Osteocyte (in vitro differentiated cells): ENCODE measurements around the gene PSMC1. TPM values are rescaled to one million over a fixed set of nuclear protein-coding genes. Genes with fewer than 3 reads are reported as not detected.

Source experiments
- DNase-seq: peaks from one replicate; pipeline ENCODE4 v3.0.0; 2021; ENCODE audit warnings: mixed read lengths; ENCODE audit not compliant: unreplicated experiment; ENCODE audit errors: extremely low spot score
- H3K27ac Mint-ChIP-seq: one replicate; pipeline ENCODE4 v1.8.0; 2021; ENCODE audit warnings: mild to moderate bottlenecking, mixed read lengths; ENCODE audit not compliant: unreplicated experiment
- H3K27me3 Mint-ChIP-seq: one replicate; pipeline ENCODE4 v1.8.0; 2021; ENCODE audit warnings: mixed read lengths; ENCODE audit not compliant: unreplicated experiment
- H3K36me3 Mint-ChIP-seq: one replicate; pipeline ENCODE4 v1.8.0; 2021; ENCODE audit warnings: mixed read lengths; ENCODE audit not compliant: unreplicated experiment
- H3K4me1 Mint-ChIP-seq: one replicate; pipeline ENCODE4 v1.8.0; 2021; ENCODE audit warnings: mixed read lengths; ENCODE audit not compliant: unreplicated experiment
- H3K4me3 Mint-ChIP-seq: one replicate; pipeline ENCODE4 v1.8.0; 2021; ENCODE audit warnings: mild to moderate bottlenecking, moderate library complexity, mixed read lengths; ENCODE audit not compliant: unreplicated experiment
- H3K9me3 Mint-ChIP-seq: one replicate; pipeline ENCODE4 v1.8.0; 2021; ENCODE audit warnings: mixed read lengths; ENCODE audit not compliant: unreplicated experiment
- CTCF ChIP-seq: fragments of 200-600 bp; sonication (generic); IDR thresholded peaks from 2 replicates; pipeline ENCODE4 v1.5.0; 2021; ENCODE audit warnings: antibody characterized with exemption, mild to moderate bottlenecking, moderate library complexity
- total RNA-seq: library from RNA; stranded (reverse); gene quantifications from 2 replicates; pipeline ENCODE4 v1.2.1, GENCODE V29; 2021

The PSMC1 gene
- total RNA-seq, 1 donor from 2014 or later: 104 TPM

DNA sequence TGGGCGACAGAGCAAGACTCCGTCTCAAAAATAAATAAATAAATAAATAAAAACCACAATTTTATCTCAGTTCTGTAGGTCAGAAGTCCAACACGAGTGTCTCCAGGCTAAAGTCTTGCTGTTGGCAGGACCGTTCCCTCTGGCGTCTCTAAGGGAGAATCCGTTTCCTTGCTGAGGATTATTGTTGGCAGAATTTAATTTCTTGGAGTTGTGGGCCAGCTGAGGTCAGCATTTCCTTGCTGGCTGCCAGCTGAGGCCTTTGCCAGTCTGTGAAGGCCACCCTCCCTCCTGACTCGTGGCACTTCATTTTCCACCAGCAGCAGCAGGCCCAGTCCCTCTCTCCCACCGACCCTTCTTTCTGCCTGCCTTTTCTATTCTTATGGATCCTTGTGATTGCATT lies 17.2 kb downstream of the PSMC1 start:
- no peak for DNase-seq
- H3K27ac Mint-ChIP-seq: peak overlapping the region; percentile 27
- H3K9me3 Mint-ChIP-seq: no peaks in the 10 kb centered on the region
- H3K36me3 Mint-ChIP-seq: peaks cover 44% of the 10 kb centered on the region
- H3K27me3 Mint-ChIP-seq: no peaks in the 10 kb centered on the region
- no peak overlapping the region for H3K4me3 Mint-ChIP-seq
- peaks cover 19% of the 10 kb centered on the region for H3K4me1 Mint-ChIP-seq
- TF ChIP-seq CTCF: no peak

DNA sequence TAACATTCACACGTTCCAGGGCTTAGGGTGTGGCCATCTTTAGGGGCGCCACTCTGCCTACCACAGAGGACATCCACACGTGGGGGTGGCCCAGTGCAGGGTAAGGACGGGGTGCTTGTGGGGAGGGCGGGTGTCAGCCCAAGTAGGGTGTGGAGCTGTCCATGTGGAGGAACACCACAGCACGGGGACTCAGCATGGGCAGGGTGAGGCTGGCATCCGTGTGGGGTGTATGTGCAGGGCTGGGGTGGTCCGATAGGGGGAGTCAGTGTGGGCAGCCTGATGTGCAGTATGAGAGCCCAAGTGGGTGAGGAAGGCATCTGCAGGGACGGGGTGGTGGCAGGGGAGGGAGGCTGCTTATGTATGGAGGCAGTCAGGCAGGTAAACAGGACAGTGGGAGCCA lies 17.7 kb downstream of the PSMC1 start:
- TF ChIP-seq CTCF: no peak
- peaks cover 19% of the 10 kb centered on the region for H3K4me1 Mint-ChIP-seq
- H3K27me3 Mint-ChIP-seq: no peaks in the 10 kb centered on the region
- H3K9me3 Mint-ChIP-seq: no peaks in the 10 kb centered on the region
- peak overlapping the region; percentile 27 for H3K27ac Mint-ChIP-seq
- H3K36me3 Mint-ChIP-seq: peaks cover 40% of the 10 kb centered on the region
- DNase-seq: no peak
- H3K4me3 Mint-ChIP-seq: no peak overlapping the region

- peaks cover 35% of the 10 kb centered on the region for H3K36me3 Mint-ChIP-seq
- H3K27ac Mint-ChIP-seq: peak overlapping the region; percentile 85
- H3K9me3 Mint-ChIP-seq: no peaks in the 10 kb centered on the region
- H3K4me1 Mint-ChIP-seq: peaks cover 19% of the 10 kb centered on the region
- TF ChIP-seq CTCF: no peak
- no peaks in the 10 kb centered on the region for H3K27me3 Mint-ChIP-seq
- no peak for DNase-seq
- H3K4me3 Mint-ChIP-seq: no peak overlapping the region
Measured at GRCh38 chr14:90274808-90275457, 18.6 kb downstream of the PSMC1 start.

- Mint-ChIP-seq H3K4me1 (peaks cover 19% of the 10 kb centered on the region), H3K9me3 (no peaks in the 10 kb centered on the region), H3K4me3 (no peak overlapping the region), H3K27ac (peak overlapping the region; percentile 85), H3K36me3 (peaks cover 35% of the 10 kb centered on the region), H3K27me3 (no peaks in the 10 kb centered on the region)
- DNase-seq: no peak
- TF ChIP-seq CTCF: no peak
Measured at GRCh38 chr14:90275458-90275814, 19.1 kb downstream of the PSMC1 start.

DNA sequence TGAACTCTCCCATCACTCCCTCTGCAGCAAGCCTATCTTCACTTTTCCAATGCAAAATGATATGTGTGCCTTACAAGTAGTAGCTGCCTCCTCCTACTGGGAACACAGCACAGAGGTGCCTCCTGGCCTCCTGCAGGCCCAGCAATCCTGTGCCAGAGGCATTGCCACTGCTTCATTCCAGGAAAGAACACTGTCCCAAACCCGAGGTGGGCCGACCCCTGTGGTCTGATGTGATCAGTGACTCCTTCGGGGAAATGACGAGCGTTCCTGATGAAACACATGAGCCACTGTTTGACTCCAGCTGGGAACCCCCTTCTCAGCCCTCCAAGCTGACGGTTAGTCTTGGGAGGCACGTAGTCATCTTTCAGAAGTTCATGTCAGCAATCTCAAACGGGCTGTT lies 19.5 kb downstream of the PSMC1 start:
- H3K4me3 Mint-ChIP-seq: no peak overlapping the region
- H3K36me3 Mint-ChIP-seq: peaks cover 35% of the 10 kb centered on the region
- TF ChIP-seq CTCF: no peak
- no peaks in the 10 kb centered on the region for H3K27me3 Mint-ChIP-seq
- H3K9me3 Mint-ChIP-seq: no peaks in the 10 kb centered on the region
- peak overlapping the region; percentile 85 for H3K27ac Mint-ChIP-seq
- peaks cover 19% of the 10 kb centered on the region for H3K4me1 Mint-ChIP-seq
- no peak for DNase-seq
